ENCODE data around the gene ZFYVE16.

Gene ZFYVE16

DNA sequence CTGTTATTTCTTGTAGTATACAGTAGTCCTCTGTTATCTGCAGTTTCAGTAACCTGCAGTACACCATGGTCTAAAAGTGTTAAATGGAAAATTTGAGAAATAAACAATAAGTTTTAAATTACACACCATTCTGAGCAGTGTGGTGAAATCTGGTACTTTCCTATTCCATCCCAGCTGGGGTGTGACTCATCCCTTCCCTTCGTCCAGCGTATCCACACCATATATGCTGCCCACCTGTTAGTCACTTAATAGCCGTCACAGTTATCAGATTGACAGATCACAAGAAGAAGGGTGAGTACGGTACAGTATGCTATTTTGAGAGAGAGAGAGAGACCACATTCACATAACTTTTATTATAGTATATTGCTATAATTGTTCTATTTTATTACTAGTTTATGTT is 109.0 kb downstream of the ZFYVE16 start:
- no CpG with 5 or more reads among the region's 4 CpGs for WGBS, 2 experiments (ENCODE audit: insufficient coverage in 2 of 2)
- no peaks in the 10 kb centered on the region for H3K4me1 ChIP-seq (ENCODE audit: control insufficient read depth, insufficient read depth, low read length, poor library complexity, severe bottlenecking)
- H3K4me3 ChIP-seq (ENCODE audit: extremely low read depth, insufficient read depth, low read length, poor library complexity, severe bottlenecking) = no peak overlapping the region
- no peaks in the 10 kb centered on the region for H3K36me3 ChIP-seq (ENCODE audit: control insufficient read depth, insufficient read depth, low read length)
- no peak overlapping the region for H3K27ac ChIP-seq (ENCODE audit: low read depth, low read length, severe bottlenecking)
- H3K9me3 ChIP-seq (ENCODE audit: control insufficient read depth, low read length) = no peaks in the 10 kb centered on the region
